ENCODE data around the gene DHRS11.

Gene DHRS11, protein sequence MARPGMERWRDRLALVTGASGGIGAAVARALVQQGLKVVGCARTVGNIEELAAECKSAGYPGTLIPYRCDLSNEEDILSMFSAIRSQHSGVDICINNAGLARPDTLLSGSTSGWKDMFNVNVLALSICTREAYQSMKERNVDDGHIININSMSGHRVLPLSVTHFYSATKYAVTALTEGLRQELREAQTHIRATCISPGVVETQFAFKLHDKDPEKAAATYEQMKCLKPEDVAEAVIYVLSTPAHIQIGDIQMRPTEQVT

DNA sequence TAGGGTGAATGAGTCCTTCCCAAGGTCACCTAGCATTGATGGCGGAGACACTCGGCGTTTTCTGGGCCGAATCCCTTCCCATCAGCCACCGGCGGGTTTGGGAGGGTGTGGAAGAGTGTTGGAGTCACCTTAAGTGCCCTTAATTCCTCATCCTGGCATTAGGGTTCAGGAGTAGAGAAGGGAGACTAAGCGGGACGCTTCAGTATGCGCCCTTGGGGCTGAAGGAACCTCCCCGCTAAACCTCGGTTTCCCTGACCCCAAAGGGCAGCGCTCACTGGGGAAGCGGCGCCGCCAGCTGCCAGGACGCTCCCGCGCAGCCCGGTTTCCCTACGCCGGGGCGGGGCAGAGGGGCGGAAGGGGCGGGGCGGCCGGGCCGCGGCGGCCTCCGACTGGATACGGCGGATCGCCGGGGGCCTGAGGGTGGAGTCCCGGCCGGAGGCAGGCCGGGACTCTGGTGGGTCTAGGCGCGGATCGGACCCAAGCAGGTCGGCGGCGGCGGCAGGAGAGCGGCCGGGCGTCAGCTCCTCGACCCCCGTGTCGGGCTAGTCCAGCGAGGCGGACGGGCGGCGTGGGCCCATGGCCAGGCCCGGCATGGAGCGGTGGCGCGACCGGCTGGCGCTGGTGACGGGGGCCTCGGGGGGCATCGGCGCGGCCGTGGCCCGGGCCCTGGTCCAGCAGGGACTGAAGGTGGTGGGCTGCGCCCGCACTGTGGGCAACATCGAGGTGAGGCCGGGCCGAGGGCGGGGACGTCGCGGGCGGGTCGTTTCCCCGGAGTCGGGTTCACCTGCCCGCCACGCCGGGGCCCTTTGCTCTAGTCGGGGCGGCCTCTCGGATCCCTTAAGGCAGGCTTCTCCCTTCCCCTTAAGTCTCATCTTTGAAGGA is at the start of gene DHRS11:
Gene DHRS11, plus strand, starts transcription at position 446 of the 882 bp plus-strand sequence. Its CDS starts 131 bp downstream, at position 577.
- DNase-seq, result peak; percentile 77

DNA sequence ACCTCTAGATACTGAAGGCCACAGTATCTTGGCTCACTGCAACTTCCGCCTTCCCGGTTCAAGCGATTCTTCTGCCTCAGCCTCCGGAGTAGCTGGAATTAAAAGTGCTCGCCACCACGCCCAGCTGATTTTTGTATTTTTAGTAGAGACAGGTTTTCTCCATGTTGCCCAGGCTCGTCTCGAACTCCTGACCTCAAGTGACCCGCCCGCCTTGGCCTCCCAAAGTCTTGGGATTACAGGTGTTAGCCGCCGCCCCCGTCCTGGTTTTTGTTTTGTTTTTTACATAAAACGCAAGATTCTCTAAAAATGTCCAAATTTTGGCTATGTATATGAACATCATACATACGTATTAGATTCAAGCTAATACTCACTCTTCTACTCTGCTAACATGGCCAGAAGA is 48.9 kb upstream of the DHRS11 start:
- DNase-seq, result no peak

DNA sequence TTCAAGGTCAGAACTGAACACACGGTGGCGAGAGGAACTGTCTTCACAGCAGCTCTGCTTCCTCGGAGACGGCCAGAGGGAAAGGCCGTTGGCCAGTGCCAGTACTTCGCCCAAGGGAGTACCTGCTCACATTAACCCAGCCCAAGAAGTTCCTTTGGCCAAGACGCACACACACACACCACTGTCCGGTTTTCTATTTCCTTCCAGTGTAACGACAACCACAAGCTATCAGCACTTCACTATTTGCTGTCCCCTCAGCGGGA is 47.7 kb upstream of the DHRS11 start:
- DNase-seq, result no peak

DNA sequence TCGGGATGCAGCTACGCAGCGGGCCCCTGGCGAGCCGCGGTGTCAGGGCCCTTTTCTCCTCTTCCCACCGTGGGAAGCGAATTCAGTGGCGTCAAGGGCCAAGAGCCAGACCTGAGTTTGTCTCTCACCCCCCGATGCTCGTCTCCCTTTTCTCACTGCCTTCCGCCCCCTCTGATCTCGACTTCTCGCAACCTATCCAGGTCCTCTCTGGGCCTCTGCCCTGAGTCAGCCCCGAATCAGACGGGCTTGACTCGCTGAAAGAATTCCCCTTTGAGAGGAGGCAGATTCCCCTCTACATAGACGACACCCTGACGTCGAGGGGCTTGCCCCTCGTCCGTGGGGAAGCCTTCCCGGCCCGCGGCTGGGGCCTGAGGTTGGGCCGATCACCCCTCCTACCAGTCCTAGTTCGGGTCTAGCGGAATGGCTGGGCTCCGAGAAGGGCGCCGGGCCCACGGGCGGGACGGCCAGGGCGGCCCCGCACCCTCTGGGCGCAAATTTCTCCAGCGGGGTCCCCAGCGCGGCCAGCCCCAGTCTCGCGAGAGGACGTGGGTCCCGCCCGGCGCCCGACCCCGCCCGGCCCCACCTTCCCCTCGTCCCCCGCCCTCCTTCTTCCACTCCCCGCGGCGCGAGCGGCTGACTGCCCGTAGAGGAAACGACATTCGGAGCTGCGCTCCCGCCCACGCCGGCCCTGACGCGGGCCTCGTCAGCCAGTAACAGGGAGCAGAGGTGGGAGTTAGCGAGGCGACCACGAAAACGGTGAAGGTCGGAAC is 47.2 kb upstream of the DHRS11 start, which contains the start of gene GGNBP2:
Gene GGNBP2, plus strand, starts transcription at position 613 of the 770 bp plus-strand sequence. CDS start 806 bp downstream, outside the sequence.
- DNase-seq, result peak; percentile 93

DNA sequence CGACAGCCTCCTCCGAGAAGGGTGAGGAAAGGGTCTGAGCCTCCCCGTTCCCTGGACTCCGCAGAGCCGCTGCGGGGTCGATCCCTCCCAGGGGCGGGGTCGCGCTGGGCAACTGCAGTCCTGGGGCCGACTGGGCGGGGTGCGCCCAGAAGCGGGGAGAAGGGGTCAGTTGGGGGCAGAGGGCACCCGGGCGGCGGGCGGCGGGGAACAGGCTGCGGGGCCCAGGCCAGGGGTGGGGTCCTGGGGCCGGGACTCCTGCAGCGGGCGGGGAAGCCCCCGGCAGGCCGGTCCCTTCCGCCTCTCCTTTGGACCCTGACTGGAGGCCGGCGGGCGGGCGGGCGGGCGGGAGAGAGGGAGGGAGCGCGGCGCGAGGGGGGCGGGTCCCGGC is 46.6 kb upstream of the DHRS11 start:
- DNase-seq, result no peak

DNA sequence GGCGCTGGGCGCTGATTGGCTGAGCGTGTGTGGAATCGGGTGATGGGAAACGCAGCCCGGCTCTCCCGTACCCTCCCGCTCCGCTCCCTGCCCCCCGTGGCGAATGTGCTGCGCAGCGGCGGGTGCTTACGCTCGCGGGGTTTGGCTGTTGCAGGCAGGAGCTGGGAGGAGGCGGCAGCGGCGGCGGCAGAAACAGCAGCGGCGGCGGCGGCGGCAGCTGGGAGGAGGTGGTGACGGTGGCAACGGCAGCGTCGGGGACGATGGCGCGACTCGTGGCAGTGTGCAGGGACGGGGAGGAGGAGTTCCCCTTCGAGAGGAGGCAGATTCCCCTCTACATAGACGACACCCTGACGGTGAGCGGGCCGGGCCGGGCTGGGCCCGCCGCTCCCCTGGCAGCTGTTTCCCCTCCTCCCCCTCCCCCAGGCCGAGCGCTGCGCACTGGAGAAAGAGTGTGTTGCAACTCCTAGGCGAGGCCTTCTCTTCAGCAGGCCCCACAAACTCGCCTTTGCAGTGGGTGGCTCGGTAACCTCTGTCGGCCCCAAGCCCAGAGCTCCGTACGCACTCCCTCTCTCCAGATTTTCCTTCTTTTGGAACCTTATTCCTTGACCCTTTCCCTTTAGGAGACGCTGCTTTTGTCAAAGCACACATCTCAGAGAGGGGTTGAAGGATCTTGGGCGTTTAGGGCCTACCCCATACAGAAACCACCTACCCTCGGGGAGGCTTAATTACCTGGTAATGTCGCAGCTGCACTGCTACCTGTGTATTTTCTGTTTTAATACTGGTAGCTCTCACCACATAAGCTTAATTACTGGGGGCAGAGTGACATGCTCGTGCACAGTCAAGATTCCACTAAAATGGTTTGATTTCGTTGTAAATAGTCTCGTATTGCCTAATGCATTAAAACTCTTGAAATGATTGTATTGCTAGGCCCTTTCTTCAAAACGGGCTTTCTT is 45.9 kb upstream of the DHRS11 start:
- peak; percentile 96 for DNase-seq

DNA sequence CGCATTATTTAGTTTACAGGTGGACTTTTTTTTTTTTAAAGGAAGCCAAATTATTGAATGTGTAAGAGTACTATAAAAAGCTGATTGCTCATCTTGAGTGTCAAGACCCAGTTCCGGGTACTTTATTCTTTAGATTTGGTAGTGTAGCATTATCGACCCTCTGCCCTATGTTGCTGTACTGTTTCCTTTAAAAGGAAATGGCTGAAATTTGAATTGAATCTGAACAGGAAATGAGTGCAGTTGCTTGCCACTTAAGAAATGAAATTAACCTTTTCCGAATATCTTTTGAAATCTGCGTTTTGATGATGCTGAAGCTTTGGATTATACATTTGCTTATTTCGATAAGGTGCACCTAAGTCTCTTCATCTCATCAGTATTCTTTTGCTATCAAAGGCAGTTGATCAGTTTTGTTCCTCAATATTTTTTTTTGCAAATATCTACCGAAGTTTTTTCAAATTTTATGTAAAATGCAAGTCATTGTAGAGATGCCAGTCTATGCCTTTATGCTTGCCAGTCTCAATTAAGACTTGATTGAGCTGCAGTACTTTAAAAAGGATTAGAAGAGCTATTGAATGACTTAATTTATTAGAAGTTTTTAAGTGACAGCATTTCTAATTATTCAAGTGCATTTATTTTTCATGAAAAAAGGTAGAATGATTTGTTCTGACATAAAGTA is 45.1 kb upstream of the DHRS11 start:
- DNase-seq, result no peak

DNA sequence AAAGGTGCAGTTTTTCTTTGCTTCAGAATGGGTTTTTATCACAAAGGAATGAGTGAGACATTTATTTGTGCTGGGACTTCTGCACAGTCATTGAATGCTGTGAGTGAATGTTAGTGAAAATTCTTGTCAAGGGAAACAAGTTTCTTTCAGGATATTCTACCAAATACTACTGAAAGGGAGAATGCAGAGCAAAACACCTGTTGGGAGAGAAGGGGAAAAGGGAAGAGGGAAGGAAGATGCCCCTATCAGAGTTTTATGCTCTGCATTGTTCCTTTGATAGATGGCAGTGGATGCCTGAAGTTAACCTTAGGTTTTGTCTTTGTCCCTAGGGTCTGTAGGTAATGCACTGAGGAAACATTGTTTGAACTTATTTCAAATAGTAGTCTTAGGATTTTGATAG is 43.9 kb upstream of the DHRS11 start:
- DNase-seq, result no peak

DNA sequence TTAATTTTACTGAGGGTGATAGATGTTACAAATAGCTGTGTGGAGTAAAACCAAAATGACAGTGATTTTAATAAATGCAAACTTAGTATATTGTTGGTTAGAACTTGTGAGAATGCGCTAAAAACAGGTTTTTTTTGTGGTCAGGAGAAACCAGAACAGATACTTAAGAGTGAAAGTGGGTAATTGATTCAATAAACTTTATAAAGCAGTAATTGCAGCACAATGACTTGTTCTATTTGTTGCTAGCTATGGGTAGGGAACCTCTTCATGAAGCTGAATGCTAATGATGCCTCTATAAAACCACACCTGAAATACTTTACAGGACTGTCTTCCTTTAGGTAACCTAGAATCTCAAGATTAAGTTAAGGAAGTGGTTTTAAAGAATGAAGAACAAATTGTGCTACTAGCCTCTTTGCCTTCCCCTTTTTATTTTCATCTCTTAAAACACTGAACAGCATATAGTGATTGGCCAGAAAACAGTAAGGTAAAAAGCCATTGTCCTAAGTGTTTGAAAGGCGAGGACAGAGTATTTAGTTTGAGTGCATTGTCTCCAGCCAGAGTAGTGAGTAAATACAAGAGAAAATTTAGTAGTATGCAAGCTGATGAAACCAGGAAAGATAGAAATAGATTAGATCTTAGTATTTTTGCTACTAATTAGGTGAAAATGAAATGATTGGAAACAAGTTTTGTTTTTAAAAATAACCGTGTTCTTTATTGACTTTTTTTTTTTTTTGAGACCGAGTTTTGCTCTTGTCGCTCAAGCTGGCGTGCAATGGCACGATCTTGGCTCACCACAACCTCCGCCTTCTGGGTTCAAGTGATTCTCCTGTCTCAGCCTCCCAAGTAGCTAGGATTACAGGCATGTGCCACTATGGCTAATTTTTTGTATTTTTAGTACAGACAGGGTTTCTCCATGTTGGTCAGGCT is 40.9 kb upstream of the DHRS11 start:
- no peak for DNase-seq

DNA sequence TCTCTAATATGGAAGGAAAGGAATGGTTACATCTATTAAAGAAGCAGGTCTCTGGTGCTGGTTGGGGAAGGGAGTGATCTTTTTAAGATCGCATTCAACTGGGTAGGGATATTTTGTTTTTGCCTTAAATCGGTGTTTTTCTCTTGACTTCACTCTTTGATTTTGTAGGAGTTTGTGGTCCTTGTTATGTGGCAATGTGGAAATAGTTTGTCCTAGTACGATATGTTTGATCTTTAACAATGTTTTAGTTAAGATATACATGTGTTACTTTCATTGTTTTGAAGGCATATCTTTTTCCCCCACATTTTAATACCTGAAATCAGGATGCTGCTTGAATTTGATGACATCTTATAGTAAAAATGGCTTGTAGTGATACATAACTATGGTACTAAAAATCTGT is 38.2 kb upstream of the DHRS11 start:
- no peak for DNase-seq

DNA sequence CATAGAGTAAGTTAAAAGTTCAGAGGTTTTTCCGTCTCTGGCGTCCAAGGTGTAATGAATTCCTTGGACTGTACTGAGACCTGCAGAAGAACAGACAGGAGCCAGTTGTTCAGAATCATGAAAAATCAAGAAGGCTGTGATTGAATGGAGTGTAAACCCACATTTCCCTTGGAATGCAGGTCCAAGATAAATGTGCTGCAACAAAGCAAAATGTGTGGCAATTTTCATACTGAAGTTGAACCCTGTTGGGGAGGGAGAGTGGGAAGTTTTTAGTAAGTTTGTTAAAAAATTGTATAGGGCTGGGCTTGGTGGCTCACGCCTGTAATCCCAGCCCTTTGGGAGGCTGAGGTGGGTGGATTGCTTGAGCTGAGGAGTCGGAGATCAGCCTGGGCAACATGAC is 25.6 kb upstream of the DHRS11 start:
- no peak for DNase-seq

DNA sequence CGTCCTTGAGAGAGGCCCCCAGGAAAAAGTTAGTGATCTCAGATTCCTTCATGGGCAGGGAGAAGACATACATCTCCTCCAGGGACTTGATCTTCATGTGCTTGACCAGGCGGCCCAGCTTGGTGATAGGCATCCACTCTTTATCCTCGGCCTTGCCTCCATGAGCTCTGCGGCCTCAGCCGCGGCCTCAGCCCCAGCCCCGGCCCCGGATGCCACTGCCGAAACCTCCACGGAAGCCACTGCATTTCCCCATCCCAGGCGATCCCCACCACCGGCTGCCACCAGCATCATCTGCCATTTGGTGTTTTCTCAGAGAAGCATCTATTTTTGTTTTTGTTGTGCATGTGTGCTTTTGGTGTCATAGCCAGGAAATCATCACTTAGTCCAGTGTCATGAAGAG is 16.7 kb upstream of the DHRS11 start:
- DNase-seq, result no peak

DNA sequence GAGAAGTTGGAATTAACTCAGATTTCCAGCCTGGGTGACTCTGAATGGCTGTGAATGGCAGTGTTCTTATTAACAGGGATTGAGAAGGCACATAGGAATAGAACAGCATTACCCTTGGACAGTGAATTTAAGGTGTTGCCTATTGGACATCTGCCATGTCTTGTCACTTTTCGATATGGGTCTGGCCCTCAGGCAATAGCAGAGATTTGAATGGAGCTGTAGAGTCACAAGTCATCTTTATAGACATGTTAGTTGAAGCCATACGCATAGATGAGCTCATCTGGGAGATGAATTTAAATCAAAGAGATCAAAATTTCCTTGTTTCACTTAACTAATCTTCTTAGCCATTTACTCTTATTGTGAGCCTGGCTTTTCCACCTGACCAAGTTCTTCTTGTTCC is 14.9 kb upstream of the DHRS11 start:
- no peak for DNase-seq

DNA sequence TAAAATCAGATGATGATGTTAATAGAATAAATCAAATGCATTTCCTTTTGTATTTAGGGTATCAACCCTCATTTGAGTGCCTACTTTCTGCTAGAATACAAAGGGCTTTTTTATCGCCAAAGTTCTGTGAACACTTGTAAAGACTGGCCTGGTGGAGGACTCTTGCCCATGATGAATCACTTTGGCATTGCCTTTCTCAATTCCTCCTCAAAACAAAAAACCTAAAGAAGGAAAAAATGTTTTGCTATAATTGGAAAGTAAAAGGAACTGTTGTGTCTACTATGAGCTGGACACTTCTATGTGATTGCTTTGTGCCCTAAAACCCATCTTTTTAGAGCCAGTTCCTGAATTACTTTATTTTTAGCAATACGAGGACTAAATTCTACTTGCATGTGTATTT is 13.0 kb upstream of the DHRS11 start:
- DNase-seq, result no peak

DNA sequence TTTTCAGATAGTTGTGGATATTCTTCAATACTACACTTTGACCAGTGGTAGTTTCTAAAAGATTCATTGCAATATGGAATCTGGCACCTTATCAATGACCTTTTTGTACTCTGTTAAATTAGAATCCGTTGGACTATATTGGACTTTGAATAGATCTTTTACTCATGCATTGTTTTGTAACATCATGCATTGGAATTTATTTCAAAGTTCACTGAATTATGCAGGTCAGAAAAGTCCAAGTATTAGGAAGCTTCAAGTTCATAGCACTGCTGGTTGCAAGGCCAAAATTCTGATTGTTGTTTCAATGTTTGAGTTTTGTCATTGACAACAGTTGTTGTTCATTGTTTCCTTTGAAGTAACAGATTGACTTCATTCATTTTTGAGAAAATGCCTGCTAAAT is 7.9 kb upstream of the DHRS11 start:
- no peak for DNase-seq

DNA sequence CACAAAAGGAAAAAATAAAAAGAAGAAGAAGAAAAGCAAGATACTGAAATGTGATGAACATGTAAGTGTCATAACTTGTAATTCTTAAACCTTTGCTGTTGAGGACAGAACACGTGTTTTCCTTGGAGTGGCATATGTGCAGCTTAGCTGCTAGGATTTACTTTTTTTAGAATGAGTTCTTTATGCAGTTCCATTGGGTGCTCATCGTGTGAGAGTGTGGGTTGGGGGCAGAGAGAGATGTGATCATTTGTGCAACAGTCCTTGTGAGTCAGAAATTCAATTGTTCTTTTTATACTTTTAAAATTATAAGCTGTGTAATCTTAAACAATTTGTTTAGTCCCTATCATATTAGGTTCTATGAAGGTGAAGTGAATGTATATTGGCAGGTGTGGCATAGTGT is 5.5 kb upstream of the DHRS11 start:
- DNase-seq, result no peak

DNA sequence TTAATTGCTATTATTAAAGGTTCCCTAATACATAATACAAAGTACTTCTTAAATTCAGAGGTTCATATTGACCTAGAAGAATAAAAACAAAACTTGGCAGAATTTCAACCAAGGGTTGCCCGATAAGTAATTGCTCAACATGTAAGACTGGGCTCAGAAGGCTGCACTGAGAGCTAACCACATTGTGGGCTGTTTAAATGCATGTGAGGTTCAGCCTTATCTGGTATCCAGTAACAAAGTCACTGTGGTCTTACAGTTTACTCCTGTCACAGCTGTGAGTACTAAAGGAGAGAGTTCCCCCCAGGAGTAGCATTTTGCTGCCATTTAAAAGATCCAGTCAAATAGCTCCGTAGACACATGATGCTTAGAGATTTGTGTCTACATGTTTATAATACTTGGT is 1.6 kb upstream of the DHRS11 start:
- no peak for DNase-seq

DNA sequence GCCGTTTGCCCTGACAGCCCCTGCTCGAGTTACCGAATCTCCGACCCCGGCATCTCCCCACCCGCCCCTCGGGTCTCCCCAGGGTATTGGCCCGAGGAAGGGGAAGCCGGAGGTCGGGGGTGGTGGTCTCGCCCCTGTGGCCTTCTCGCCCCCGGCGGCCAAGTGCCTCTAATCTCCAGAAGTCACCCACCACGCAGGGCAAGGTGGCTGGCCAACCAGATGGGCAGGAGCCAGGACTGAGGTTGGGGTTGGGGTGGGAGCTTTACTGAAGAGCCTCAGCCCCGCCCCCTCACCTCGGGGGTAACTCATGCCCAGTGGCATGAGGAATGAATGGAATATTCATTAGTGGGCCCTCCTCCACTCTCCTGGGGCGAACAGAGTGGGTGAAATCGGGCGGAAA is 637 bp downstream of the DHRS11 start:
- no peak for DNase-seq

DNA sequence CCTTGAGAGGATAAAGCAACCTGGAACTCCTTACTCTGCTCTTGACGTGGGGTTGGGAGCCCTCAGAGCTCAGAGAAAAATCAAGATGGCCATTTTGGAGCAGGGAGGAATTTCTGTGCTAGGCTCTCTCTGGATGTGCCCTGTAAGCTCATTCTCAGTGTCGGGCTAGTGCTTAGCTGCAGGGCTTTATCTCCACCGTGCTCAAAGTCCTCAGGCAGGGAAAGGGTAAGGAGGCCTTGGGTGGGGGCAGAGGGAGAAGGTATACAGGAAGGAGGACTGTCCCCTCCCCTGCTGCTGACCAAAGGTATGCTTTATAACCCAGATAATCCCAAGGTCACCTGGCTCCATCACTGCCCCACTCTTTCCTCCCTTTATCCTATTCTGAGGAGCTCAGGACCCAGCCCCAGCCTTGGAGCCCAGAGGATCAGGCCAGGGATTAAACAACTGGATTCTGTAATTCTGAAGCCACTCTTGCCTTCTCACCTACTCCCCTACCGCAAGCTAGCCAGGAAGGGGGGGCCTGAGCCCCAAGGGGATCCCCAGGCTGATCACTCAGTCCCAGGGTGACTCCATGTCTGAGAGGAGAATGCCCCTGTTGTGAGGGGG is 1.1 kb downstream of the DHRS11 start:
- DNase-seq, result no peak

DNA sequence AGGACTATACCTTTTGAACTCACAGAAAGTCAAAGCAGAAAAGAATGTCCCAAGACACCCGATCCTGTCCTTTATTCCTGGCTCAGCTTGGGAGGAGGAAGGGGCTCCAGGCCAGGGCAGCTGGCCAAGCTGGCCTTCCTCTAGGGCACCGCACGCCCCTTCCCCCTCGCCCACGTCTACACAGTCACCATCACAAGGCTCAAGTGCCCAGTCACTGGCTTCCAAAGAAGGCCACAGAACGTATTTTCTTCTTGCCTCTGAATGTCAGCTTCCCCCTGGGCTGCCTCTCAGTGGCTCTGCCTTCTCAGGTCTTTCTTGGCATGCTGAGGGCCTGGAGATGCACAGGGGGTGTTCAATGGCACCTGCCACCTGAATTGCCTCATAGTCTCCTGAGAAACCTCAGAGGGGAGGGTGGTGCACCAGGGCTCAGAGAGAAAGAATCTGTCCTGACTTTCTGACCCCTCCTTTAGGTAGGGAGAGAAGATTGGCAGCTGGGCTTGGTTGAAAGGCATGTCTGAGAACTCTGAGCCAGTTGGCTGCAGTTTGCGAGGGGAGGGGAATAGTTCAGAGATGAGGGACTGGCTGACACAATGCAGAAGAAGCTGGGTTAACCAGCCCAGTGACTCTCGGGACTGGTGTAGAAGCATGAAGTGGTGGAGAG is 2.1 kb downstream of the DHRS11 start:
- DNase-seq, result no peak
